Measurements from ENCODE around the gene SHOC2. TPM values are rescaled to one million over a fixed set of nuclear protein-coding genes. Genes with fewer than 3 reads are reported as not detected.

Gene SHOC2
- total and polyA plus RNA-seq, 2 experiments from 2014 or later, result 23.3 to 33.3 TPM

- Mint-ChIP-seq H3K9me3 (no peaks in the 10 kb centered on the region), H3K27ac (no peak overlapping the region; the same call in 1 of the 2 replicates), H3K4me1 (peaks cover 4% of the 10 kb centered on the region), H3K36me3 (ENCODE audit: low read depth) (no peaks in the 10 kb centered on the region), H3K4me3 (no peak overlapping the region), H3K27me3 (ENCODE audit: insufficient read depth, low read depth, poor library complexity) (peaks cover 2% of the 10 kb centered on the region)
- H3F3A ChIP-seq (replicated peaks; ENCODE audit: low read depth), result no peaks in the 10 kb centered on the region
- H3K27me3 ChIP-seq (ENCODE audit: insufficient read depth), result no peaks in the 10 kb centered on the region
- no peaks in the 10 kb centered on the region for H3K9me2 ChIP-seq (ENCODE audit: insufficient read depth)
- H4K20me1 ChIP-seq (replicated peaks; ENCODE audit: insufficient read depth), result peaks cover 17% of the 10 kb centered on the region; the same call in 1 of the 2 replicates
- peaks cover 98% of the 10 kb centered on the region for H3K79me2 ChIP-seq (replicated peaks; ENCODE audit: insufficient read depth)
- no peak overlapping the region for H2AFZ ChIP-seq
- H3K27ac ChIP-seq (ENCODE audit: low read depth), result no peak overlapping the region
- no peak overlapping the region for H3K4me2 ChIP-seq
- ATAC-seq (no peak), DNase-seq (ENCODE audit: low spot score) (no peak)
- no peaks in the 10 kb centered on the region for H3K36me3 ChIP-seq (ENCODE audit: insufficient read depth)
- TF ChIP-seq EZH2 (IDR thresholded peaks at IDR 0.05; ENCODE audit: low read depth, unreplicated experiment) (no peak), CREB1 (CRISPR knock-in tag; IDR thresholded peaks at IDR 0.05; ENCODE audit: low read depth) (no peak), JUNB (IDR thresholded peaks at IDR 0.05; ENCODE audit: unreplicated experiment) (no peak), ZNF114 (CRISPR knock-in tag; IDR thresholded peaks at IDR 0.05) (no peak), ZNF331 (CRISPR knock-in tag; IDR thresholded peaks at IDR 0.05; ENCODE audit: low read depth) (no peak), NANOG (IDR thresholded peaks at IDR 0.05; ENCODE audit: borderline replicate concordance) (no peak), POLR2AphosphoS5 (IDR thresholded peaks at IDR 0.05; ENCODE audit: low read depth) (no peak), ZNF462 (CRISPR knock-in tag; IDR thresholded peaks at IDR 0.05) (no peak), CTCF (conservative IDR thresholded peaks at IDR 0.05; ENCODE audit: low read depth in 2 of 2) (no peak), EZH2phosphoT487 (IDR thresholded peaks at IDR 0.05; ENCODE audit: unreplicated experiment) (no peak)
- TF ChIP-seq, protein P1, sequence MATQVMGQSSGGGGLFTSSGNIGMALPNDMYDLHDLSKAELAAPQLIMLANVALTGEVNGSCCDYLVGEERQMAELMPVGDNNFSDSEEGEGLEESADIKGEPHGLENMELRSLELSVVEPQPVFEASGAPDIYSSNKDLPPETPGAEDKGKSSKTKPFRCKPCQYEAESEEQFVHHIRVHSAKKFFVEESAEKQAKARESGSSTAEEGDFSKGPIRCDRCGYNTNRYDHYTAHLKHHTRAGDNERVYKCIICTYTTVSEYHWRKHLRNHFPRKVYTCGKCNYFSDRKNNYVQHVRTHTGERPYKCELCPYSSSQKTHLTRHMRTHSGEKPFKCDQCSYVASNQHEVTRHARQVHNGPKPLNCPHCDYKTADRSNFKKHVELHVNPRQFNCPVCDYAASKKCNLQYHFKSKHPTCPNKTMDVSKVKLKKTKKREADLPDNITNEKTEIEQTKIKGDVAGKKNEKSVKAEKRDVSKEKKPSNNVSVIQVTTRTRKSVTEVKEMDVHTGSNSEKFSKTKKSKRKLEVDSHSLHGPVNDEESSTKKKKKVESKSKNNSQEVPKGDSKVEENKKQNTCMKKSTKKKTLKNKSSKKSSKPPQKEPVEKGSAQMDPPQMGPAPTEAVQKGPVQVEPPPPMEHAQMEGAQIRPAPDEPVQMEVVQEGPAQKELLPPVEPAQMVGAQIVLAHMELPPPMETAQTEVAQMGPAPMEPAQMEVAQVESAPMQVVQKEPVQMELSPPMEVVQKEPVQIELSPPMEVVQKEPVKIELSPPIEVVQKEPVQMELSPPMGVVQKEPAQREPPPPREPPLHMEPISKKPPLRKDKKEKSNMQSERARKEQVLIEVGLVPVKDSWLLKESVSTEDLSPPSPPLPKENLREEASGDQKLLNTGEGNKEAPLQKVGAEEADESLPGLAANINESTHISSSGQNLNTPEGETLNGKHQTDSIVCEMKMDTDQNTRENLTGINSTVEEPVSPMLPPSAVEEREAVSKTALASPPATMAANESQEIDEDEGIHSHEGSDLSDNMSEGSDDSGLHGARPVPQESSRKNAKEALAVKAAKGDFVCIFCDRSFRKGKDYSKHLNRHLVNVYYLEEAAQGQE (IDR thresholded peaks at IDR 0.05; ENCODE audit: unreplicated experiment), result no peak
- TF ChIP-seq, protein P2, sequence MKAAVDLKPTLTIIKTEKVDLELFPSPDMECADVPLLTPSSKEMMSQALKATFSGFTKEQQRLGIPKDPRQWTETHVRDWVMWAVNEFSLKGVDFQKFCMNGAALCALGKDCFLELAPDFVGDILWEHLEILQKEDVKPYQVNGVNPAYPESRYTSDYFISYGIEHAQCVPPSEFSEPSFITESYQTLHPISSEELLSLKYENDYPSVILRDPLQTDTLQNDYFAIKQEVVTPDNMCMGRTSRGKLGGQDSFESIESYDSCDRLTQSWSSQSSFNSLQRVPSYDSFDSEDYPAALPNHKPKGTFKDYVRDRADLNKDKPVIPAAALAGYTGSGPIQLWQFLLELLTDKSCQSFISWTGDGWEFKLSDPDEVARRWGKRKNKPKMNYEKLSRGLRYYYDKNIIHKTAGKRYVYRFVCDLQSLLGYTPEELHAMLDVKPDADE (IDR thresholded peaks at IDR 0.05), result no peak
- H3K4me3 ChIP-seq, result no peak overlapping the region
- no peaks in the 10 kb centered on the region; the same call in 1 of the 2 replicates for H3K4me1 ChIP-seq (ENCODE audit: insufficient read depth)
Measured at GRCh38 chr10:110963162-110963561, 43.8 kb downstream of the SHOC2 start.
